ENCODE results near the gene CDKN1C.

CDKN1C gene

GRCh38 chr11:2882396-2883110 lies 3.0 kb downstream of the CDKN1C start:
- no peak overlapping the region for H3K4me3 ChIP-seq (ENCODE audit: low read length)
- no peak for TF ChIP-seq CTCF (IDR thresholded peaks at IDR 0.05; ENCODE audit: insufficient read depth, low read depth, low read length, missing control alignments)
- DNase-seq (ENCODE audit: low read depth), result no peak

- no peak for DNase-seq (ENCODE audit: low read depth)
- no peak for TF ChIP-seq CTCF (IDR thresholded peaks at IDR 0.05; ENCODE audit: insufficient read depth, low read depth, low read length, missing control alignments)
- no peak overlapping the region for H3K4me3 ChIP-seq (ENCODE audit: low read length)
Measured at GRCh38 chr11:2881981-2882375, 3.6 kb downstream of the CDKN1C start.

- no peak for TF ChIP-seq CTCF (IDR thresholded peaks at IDR 0.05; ENCODE audit: insufficient read depth, low read depth, low read length, missing control alignments)
- no peak for DNase-seq (ENCODE audit: low read depth)
- no peak overlapping the region for H3K4me3 ChIP-seq (ENCODE audit: low read length)
Measured at GRCh38 chr11:2881076-2881980, 4.2 kb downstream of the CDKN1C start.

GRCh38 chr11:2880646-2881045 lies 4.9 kb downstream of the CDKN1C start:
- TF ChIP-seq CTCF (IDR thresholded peaks at IDR 0.05; ENCODE audit: insufficient read depth, low read depth, low read length, missing control alignments), result no peak
- no peak for DNase-seq (ENCODE audit: low read depth)
- H3K4me3 ChIP-seq (ENCODE audit: low read length), result no peak overlapping the region

GRCh38 chr11:2878782-2879181 lies 6.8 kb downstream of the CDKN1C start:
- H3K4me3 ChIP-seq (ENCODE audit: low read length), result no peak overlapping the region
- DNase-seq (ENCODE audit: low read depth), result no peak
- no peak for TF ChIP-seq CTCF (IDR thresholded peaks at IDR 0.05; ENCODE audit: insufficient read depth, low read depth, low read length, missing control alignments)

GRCh38 chr11:2877474-2877873 lies 8.1 kb downstream of the CDKN1C start:
- DNase-seq (ENCODE audit: low read depth), result no peak

More at GRCh38 chr11:2877474-2877873, 8.1 kb downstream of the CDKN1C start:
- no peak for TF ChIP-seq CTCF (IDR thresholded peaks at IDR 0.05; ENCODE audit: insufficient read depth, low read depth, low read length, missing control alignments)
- no peak overlapping the region for H3K4me3 ChIP-seq (ENCODE audit: low read length)

Data from epithelial cell of esophagus (primary cell).